HepG2 (cell line): Measurements from ENCODE around the gene BBLN. TPM values are rescaled to one million over a fixed set of nuclear protein-coding genes. Genes with fewer than 3 reads are reported as not detected.

Experiments
- ARHGAP35 ChIP-seq: sonication (generic); formaldehyde crosslinking; IDR thresholded peaks from 2 replicates; pipeline ENCODE4 v1.9.0; 2022; ENCODE audit warnings: mild to moderate bottlenecking, inconsistent platforms, moderate library complexity, missing genetic modification reagents, borderline replicate concordance
- ARID2 ChIP-seq: sonication (generic); formaldehyde crosslinking; IDR thresholded peaks from 2 replicates; pipeline ENCODE4 v1.8.1; 2022; ENCODE audit warnings: mild to moderate bottlenecking, missing genetic modification reagents, borderline replicate concordance
- ATAD3A ChIP-seq: sonication (generic); formaldehyde crosslinking; IDR thresholded peaks from 2 replicates; pipeline ENCODE4 v1.4.0; 2020; ENCODE audit warnings: missing genetic modification reagents
- ATF6 ChIP-seq: sonication (generic); formaldehyde crosslinking; conservative IDR thresholded peaks from 2 replicates; pipeline ENCODE4 v1.4.0; 2020; ENCODE audit warnings: missing genetic modification reagents
- GPBP1L1 ChIP-seq: sonication (generic); formaldehyde crosslinking; IDR thresholded peaks from 2 replicates; pipeline ENCODE4 v1.5.0; 2020; ENCODE audit warnings: mild to moderate bottlenecking, missing genetic modification reagents
- NCOA5 ChIP-seq: sonication (generic); formaldehyde crosslinking; IDR thresholded peaks from 2 replicates; pipeline ENCODE4 v1.4.0; 2020; ENCODE audit warnings: missing genetic modification reagents
- POGZ ChIP-seq: sonication (generic); formaldehyde crosslinking; IDR thresholded peaks from 2 replicates; pipeline ENCODE4 v1.4.0; 2020; ENCODE audit warnings: mild to moderate bottlenecking, missing genetic modification reagents
- SP140L ChIP-seq: sonication (generic); formaldehyde crosslinking; IDR thresholded peaks from 2 replicates; pipeline ENCODE4 v1.4.0; 2020; ENCODE audit warnings: missing genetic modification reagents, borderline replicate concordance
- SSRP1 ChIP-seq: IDR thresholded peaks from 2 replicates; pipeline ENCODE4 v1.6.1; 2016; ENCODE audit warnings: control low read depth
- ZBTB20 ChIP-seq: sonication (generic); formaldehyde crosslinking; IDR thresholded peaks from 2 replicates; pipeline ENCODE4 v1.8.1; 2023; ENCODE audit warnings: missing genetic modification reagents, low read depth, mild to moderate bottlenecking, borderline replicate concordance
- ZMYM2 ChIP-seq: sonication (generic); formaldehyde crosslinking; IDR thresholded peaks from 2 replicates; pipeline ENCODE4 v1.8.0; 2022; ENCODE audit warnings: mild to moderate bottlenecking, missing genetic modification reagents
- ZNF10 ChIP-seq: sonication (generic); formaldehyde crosslinking; IDR thresholded peaks from 2 replicates; pipeline ENCODE4 v1.4.0; 2020; ENCODE audit warnings: mild to moderate bottlenecking, low read depth, missing genetic modification reagents, borderline replicate concordance
- ZNF234 ChIP-seq: sonication (generic); formaldehyde crosslinking; conservative IDR thresholded peaks from 2 replicates; pipeline ENCODE4 v1.5.1; 2020; ENCODE audit warnings: mild to moderate bottlenecking, missing genetic modification reagents
- ZNF501 ChIP-seq: sonication (generic); formaldehyde crosslinking; IDR thresholded peaks from 2 replicates; pipeline ENCODE4 v1.5.1; 2020; ENCODE audit warnings: mild to moderate bottlenecking, moderate library complexity, missing genetic modification reagents
- ZNF552 ChIP-seq: sonication (generic); formaldehyde crosslinking; IDR thresholded peaks from 2 replicates; pipeline ENCODE4 v1.9.0; 2022; ENCODE audit warnings: missing genetic modification reagents, mild to moderate bottlenecking, borderline replicate concordance
- ZNF768 ChIP-seq: sonication (generic); formaldehyde crosslinking; IDR thresholded peaks from 2 replicates; pipeline ENCODE4 v1.4.0; 2020; ENCODE audit warnings: missing genetic modification reagents
- ZNF839 ChIP-seq: sonication (generic); formaldehyde crosslinking; IDR thresholded peaks from 2 replicates; pipeline ENCODE4 v1.4.0; 2020; ENCODE audit warnings: missing genetic modification reagents, mild to moderate bottlenecking, borderline replicate concordance
- ZNF841 ChIP-seq: sonication (generic); formaldehyde crosslinking; IDR thresholded peaks from 2 replicates; pipeline ENCODE4 v1.8.1; 2023; ENCODE audit warnings: missing genetic modification reagents, borderline replicate concordance
- polyA plus RNA-seq, 8 experiments: library from polyadenylated mRNA; depleted of rRNA in 3 of 8; stranded (reverse) in 7 of 8; unstranded in 1 of 8; fragments of >200 nt; fragmentation: Illumina TruSeq in 4 of 8; extraction: Trizol in 4 of 8; gene quantifications; 2 replicates each; pipeline versions ENCODE4 v1.2.1 to v1.2.3, GENCODE V29; 2011 to 2016; ENCODE audit warnings: low read depth in 4 of 8, missing spikeins in 1 of 8, mixed read lengths in 1 of 8; ENCODE audit not compliant: insufficient read depth in 1 of 8
- total RNA-seq, 5 experiments: library from RNA; depleted of rRNA; stranded (reverse); fragments of >200 nt; fragmentation: Illumina TruSeq; extraction: Trizol; gene quantifications; 2 replicates each; pipeline ENCODE4 v1.2.3, GENCODE V29; 2016; ENCODE audit warnings: low read depth in 1 of 5
- TF ChIP-seq, protein P1 (sequence below): sonication (generic); formaldehyde crosslinking; IDR thresholded peaks from 2 replicates; pipeline ENCODE4 v1.9.0; 2022; ENCODE audit warnings: low read depth, missing genetic modification reagents
- TF ChIP-seq, protein P2 (sequence below): sonication (generic); formaldehyde crosslinking; IDR thresholded peaks from 2 replicates; pipeline ENCODE4 v1.5.1; 2020; ENCODE audit warnings: mild to moderate bottlenecking, missing genetic modification reagents, moderate library complexity

Gene BBLN
- total and polyA plus RNA-seq, 2 of the 13 experiments (the other 11 are each of a cell fraction or from before 2014, with no cell fraction given): 27.6 to 33.1 TPM

DNA sequence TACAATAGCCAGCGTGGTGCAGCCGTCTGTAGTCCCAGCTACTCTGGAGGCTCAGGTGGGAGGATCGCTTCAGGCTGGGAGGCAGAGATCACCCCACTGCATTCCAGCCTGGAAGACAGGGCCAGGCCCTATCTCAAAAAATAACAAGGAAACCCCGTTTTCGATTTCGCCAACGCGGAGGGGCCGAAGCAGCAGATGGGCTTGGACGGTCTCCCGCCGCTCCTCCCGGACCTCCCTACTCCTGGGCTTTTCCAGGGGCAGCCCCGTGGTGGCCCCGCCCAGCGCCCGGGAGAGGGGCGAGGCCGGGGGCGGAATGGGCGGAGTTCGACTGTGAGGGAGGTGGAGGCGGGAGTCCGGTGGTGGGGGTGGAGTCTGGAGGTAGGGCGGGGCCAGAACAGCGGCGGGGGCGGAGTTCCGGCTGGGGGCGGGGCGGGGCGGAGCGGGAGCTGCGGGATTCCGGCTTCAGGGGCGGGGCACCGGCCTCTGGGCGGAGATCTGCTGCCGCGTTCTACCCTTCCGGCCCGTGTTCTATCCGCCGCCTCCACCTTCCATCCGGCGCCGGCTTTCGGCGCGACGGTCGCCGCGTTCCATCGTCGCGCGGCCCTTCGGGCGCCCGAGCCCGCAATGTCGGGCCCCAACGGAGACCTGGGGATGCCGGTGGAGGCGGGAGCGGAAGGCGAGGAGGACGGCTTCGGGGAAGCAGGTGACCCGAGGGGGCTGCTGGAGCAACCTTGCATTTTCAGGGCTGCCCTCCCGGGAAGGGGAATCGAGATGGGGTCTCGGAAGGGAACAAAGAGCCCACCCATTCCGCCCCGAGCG, at the start of gene BBLN (continued):
- no peak for TF ChIP-seq GPBP1L1 (CRISPR knock-in tag)
- TF ChIP-seq SSRP1: no peak; the same call in 1 of the 2 replicates
- TF ChIP-seq ZNF841 (CRISPR knock-in tag): no peak
- 0 out of 2 replicates have a peak, but pooled peaks have one; percentile 30 for TF ChIP-seq ZBTB20 (CRISPR knock-in tag)
- TF ChIP-seq ZNF234 (CRISPR knock-in tag): no peak
- TF ChIP-seq ARHGAP35 (CRISPR knock-in tag): no peak
- TF ChIP-seq ZNF552 (CRISPR knock-in tag): no peak
- TF ChIP-seq NCOA5 (CRISPR knock-in tag): no peak
- no peak for TF ChIP-seq ATF6 (CRISPR knock-in tag)
- peak; percentile 10; the same call in 1 of the 2 replicates for TF ChIP-seq ZNF501 (CRISPR knock-in tag)
- TF ChIP-seq ATAD3A (CRISPR knock-in tag): no peak
- TF ChIP-seq, protein P1, sequence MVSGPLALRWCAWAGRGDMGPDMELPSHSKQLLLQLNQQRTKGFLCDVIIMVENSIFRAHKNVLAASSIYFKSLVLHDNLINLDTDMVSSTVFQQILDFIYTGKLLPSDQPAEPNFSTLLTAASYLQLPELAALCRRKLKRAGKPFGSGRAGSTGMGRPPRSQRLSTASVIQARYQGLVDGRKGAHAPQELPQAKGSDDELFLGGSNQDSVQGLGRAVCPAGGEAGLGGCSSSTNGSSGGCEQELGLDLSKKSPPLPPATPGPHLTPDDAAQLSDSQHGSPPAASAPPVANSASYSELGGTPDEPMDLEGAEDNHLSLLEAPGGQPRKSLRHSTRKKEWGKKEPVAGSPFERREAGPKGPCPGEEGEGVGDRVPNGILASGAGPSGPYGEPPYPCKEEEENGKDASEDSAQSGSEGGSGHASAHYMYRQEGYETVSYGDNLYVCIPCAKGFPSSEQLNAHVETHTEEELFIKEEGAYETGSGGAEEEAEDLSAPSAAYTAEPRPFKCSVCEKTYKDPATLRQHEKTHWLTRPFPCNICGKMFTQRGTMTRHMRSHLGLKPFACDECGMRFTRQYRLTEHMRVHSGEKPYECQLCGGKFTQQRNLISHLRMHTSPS (CRISPR knock-in tag): no peak; the same call in 1 of the 2 replicates
- TF ChIP-seq ZNF10 (CRISPR knock-in tag): no peak
- peak; percentile 13; the same call in 1 of the 2 replicates for TF ChIP-seq ZNF768 (CRISPR knock-in tag)
- no peak for TF ChIP-seq ARID2
- no peak for TF ChIP-seq ZNF839 (CRISPR knock-in tag)
- peak; percentile 75 for TF ChIP-seq ZMYM2 (CRISPR knock-in tag)
- no peak for TF ChIP-seq SP140L (CRISPR knock-in tag)
- TF ChIP-seq, protein P2, sequence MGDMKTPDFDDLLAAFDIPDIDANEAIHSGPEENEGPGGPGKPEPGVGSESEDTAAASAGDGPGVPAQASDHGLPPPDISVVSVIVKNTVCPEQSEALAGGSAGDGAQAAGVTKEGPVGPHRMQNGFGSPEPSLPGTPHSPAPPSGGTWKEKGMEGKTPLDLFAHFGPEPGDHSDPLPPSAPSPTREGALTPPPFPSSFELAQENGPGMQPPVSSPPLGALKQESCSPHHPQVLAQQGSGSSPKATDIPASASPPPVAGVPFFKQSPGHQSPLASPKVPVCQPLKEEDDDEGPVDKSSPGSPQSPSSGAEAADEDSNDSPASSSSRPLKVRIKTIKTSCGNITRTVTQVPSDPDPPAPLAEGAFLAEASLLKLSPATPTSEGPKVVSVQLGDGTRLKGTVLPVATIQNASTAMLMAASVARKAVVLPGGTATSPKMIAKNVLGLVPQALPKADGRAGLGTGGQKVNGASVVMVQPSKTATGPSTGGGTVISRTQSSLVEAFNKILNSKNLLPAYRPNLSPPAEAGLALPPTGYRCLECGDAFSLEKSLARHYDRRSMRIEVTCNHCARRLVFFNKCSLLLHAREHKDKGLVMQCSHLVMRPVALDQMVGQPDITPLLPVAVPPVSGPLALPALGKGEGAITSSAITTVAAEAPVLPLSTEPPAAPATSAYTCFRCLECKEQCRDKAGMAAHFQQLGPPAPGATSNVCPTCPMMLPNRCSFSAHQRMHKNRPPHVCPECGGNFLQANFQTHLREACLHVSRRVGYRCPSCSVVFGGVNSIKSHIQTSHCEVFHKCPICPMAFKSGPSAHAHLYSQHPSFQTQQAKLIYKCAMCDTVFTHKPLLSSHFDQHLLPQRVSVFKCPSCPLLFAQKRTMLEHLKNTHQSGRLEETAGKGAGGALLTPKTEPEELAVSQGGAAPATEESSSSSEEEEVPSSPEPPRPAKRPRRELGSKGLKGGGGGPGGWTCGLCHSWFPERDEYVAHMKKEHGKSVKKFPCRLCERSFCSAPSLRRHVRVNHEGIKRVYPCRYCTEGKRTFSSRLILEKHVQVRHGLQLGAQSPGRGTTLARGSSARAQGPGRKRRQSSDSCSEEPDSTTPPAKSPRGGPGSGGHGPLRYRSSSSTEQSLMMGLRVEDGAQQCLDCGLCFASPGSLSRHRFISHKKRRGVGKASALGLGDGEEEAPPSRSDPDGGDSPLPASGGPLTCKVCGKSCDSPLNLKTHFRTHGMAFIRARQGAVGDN (CRISPR knock-in tag): peak; percentile 93
- no peak for TF ChIP-seq POGZ (CRISPR knock-in tag)
